K562 (cell line): ENCODE data around the gene OAT. TPM values are rescaled to one million over a fixed set of nuclear protein-coding genes. Genes with fewer than 3 reads are reported as not detected.

ENCODE experiments used
- ARHGAP35 ChIP-seq: fragments of 450-650 bp; IDR thresholded peaks from 2 replicates; pipeline ENCODE4 v1.6.1; 2018; ENCODE audit not compliant: partially characterized antibody
- ATF7 ChIP-seq: fragments of 450-650 bp; IDR thresholded peaks from 2 replicates; pipeline ENCODE4 v1.7.1; 2014; ENCODE audit warnings: mild to moderate bottlenecking, moderate library complexity
- CREM ChIP-seq: IDR thresholded peaks from 2 replicates; pipeline ENCODE4 v1.6.1; 2014; ENCODE audit warnings: antibody characterized with exemption, low read depth
- CTBP1 ChIP-seq: fragments of 450-650 bp; IDR thresholded peaks from 2 replicates; pipeline ENCODE4 v1.6.1; 2016; ENCODE audit warnings: borderline replicate concordance
- FOXJ3 ChIP-seq: sonication (generic); formaldehyde crosslinking; IDR thresholded peaks from 2 replicates; pipeline ENCODE4 v1.4.0; 2020; ENCODE audit warnings: mild to moderate bottlenecking, missing genetic modification reagents
- MYC ChIP-seq, 2 experiments: fragments of 250-450 bp in 1 of 2; sonication (Bioruptor Pico) in 1 of 2; IDR thresholded peaks; 2 replicates each; pipeline versions ENCODE4 v1.5.1 to v1.6.1; 2012 to 2021; ENCODE audit warnings: low read depth in 2 of 2, borderline replicate concordance in 1 of 2, improper control_type of control experiment in 1 of 2, low read length in 1 of 2, mild to moderate bottlenecking in 1 of 2, moderate library complexity in 1 of 2
- NR2C2 ChIP-seq, 2 experiments: fragments of 200-800 bp in 1 of 2; sonication (Bioruptor generic) in 1 of 2; sonication (generic) in 1 of 2; formaldehyde crosslinking in 1 of 2; IDR thresholded peaks; 2 replicates each; pipeline versions ENCODE4 v1.6.1 to v1.8.0; 2016 to 2022; ENCODE audit warnings: mild to moderate bottlenecking in 1 of 2, missing compliant biosample characterization in 1 of 2, missing genetic modification characterization in 1 of 2, missing genetic modification reagents in 1 of 2
- PCBP2 ChIP-seq: fragments of 200-400 bp; formaldehyde crosslinking; IDR thresholded peaks from 2 replicates; pipeline ENCODE4 v1.6.1; 2018; ENCODE audit warnings: low read length, low read depth, mild to moderate bottlenecking, moderate library complexity; ENCODE audit not compliant: poor library complexity, severe bottlenecking
- POLR2A ChIP-seq: fragments of 450-650 bp; conservative IDR thresholded peaks from 2 replicates; pipeline ENCODE4 v1.6.1; 2016
- POLR2G ChIP-seq: fragments of 200-400 bp; formaldehyde crosslinking; IDR thresholded peaks from 2 replicates; pipeline ENCODE4 v1.6.1; 2017; ENCODE audit warnings: low read depth, mild to moderate bottlenecking, antibody characterized with exemption, low read length, moderate library complexity
- SIX5 ChIP-seq, 2 experiments: IDR thresholded peaks; 2 replicates each; pipeline ENCODE4 v1.6.1; 2011; ENCODE audit warnings: low read length in 2 of 2, borderline replicate concordance in 1 of 2, low read depth in 1 of 2, mild to moderate bottlenecking in 1 of 2, moderate library complexity in 1 of 2; ENCODE audit not compliant: insufficient read depth in 1 of 2
- ZBTB17 ChIP-seq: fragments of 450-650 bp; formaldehyde crosslinking; IDR thresholded peaks from 2 replicates; pipeline ENCODE4 v1.4.0; 2020; ENCODE audit warnings: mild to moderate bottlenecking
- ZBTB7A ChIP-seq: IDR thresholded peaks from 2 replicates; pipeline ENCODE4 v1.6.1; 2011; ENCODE audit warnings: low read depth, mild to moderate bottlenecking, low read length, moderate library complexity, borderline replicate concordance; ENCODE audit not compliant: control insufficient read depth
- ZKSCAN1 ChIP-seq: fragments of 150-350 bp; IDR thresholded peaks from 2 replicates; pipeline ENCODE4 v1.6.1; 2016; ENCODE audit warnings: low read depth, low read length
- polyA plus RNA-seq, 8 experiments: library from polyadenylated mRNA; depleted of rRNA in 4 of 8; stranded (reverse) in 5 of 8; unstranded in 3 of 8; fragments of >200 nt; fragmentation: Nextera tagmentation in 2 of 8; fragmentation: Illumina TruSeq in 1 of 8; extraction: Ambion mirVana in 2 of 8; extraction: Trizol in 1 of 8; gene quantifications; 2 replicates each; pipeline versions ENCODE4 v1.2.1 to v1.2.3, GENCODE V29; 2011 to 2014; ENCODE audit warnings: inconsistent platforms in 1 of 8, missing spikeins in 1 of 8
- total RNA-seq, 7 experiments: library from RNA; depleted of rRNA in 6 of 7; stranded (reverse); fragments of >200 nt in 6 of 7; fragmentation: Illumina TruSeq in 2 of 7; extraction: Trizol in 2 of 7; gene quantifications; 2 replicates each; pipeline versions ENCODE4 v1.2.1 to v1.2.3, GENCODE V29; 2011 to 2021; ENCODE audit warnings: low replicate concordance in 1 of 7
- TF ChIP-seq, protein P1 (sequence below): fragments of 450-650 bp; IDR thresholded peaks from 2 replicates; pipeline ENCODE4 v1.6.1; 2014; ENCODE audit warnings: low read depth, mild to moderate bottlenecking, moderate library complexity, borderline replicate concordance
- TF ChIP-seq, protein P2 (sequence below), 2 experiments: fragments of 200-800 bp in 1 of 2; sonication (Bioruptor generic) in 1 of 2; sonication (generic) in 1 of 2; formaldehyde crosslinking in 1 of 2; IDR thresholded peaks in 1 of 2; conservative IDR thresholded peaks in 1 of 2; 2 replicates each; pipeline versions ENCODE4 v1.5.0 to v1.6.1; 2016 to 2020; ENCODE audit warnings: missing compliant biosample characterization in 1 of 2, missing genetic modification characterization in 1 of 2, missing genetic modification reagents in 1 of 2
- TF ChIP-seq, protein P3 (sequence below): fragments of 250-450 bp; sonication (Bioruptor Pico); IDR thresholded peaks from 2 replicates; pipeline ENCODE4 v1.5.0; 2021
- TF ChIP-seq, protein P4 (sequence below): fragments of 450-650 bp; conservative IDR thresholded peaks from 2 replicates; pipeline ENCODE4 v1.6.1; 2016; ENCODE audit warnings: missing genetic modification characterization, low read depth, mild to moderate bottlenecking, missing compliant biosample characterization, moderate library complexity

The OAT gene
- total and polyA plus RNA-seq, 9 of the 15 experiments (the other 6 are each of a cell fraction or from before 2014, with no cell fraction given): 100 to 312 (median 163) TPM

DNA sequence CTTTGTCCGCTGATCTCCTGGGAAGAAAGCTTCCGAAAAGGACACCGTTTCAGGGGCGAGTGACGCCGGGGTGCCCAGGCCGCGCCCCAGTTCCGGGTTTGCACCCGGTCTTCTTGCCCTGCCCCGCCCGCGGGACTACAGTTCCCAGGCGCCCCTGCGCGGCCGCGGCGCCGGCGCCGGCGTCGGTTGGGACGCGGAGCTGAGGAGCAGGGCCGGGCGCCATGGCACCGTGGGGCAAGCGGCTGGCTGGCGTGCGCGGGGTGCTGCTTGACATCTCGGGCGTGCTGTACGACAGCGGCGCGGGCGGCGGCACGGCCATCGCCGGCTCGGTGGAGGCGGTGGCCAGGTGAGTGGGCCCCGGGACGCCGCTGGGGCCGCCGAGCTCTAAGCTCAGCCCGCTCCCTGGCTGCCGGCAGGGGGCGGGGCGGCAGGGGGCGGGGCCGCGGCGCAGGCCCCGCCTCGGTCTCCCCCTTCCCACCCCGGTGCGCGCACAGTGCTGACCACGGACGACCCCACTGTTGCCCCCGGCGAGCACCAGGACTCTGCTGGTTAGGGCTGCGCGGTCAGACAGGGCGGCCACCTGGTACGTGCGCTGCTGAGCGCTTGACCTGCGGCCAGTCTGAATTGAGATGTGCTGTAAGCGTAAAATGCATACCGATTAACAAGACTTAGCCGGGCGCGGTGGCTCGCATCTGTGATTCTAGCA lies 43.1 kb upstream of the OAT start, which contains the start of gene LHPP (continued):
- peak; percentile 59 for TF ChIP-seq ATF7
- peak; percentile 87 for TF ChIP-seq CREM
- TF ChIP-seq, protein P1, sequence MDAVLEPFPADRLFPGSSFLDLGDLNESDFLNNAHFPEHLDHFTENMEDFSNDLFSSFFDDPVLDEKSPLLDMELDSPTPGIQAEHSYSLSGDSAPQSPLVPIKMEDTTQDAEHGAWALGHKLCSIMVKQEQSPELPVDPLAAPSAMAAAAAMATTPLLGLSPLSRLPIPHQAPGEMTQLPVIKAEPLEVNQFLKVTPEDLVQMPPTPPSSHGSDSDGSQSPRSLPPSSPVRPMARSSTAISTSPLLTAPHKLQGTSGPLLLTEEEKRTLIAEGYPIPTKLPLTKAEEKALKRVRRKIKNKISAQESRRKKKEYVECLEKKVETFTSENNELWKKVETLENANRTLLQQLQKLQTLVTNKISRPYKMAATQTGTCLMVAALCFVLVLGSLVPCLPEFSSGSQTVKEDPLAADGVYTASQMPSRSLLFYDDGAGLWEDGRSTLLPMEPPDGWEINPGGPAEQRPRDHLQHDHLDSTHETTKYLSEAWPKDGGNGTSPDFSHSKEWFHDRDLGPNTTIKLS: peak; percentile 81
- TF ChIP-seq POLR2A: peak; percentile 63; the same call in 1 of the 2 replicates
- TF ChIP-seq FOXJ3: no peak
- peak; percentile 73 for TF ChIP-seq SIX5 (IDR thresholded peaks at IDR 0.05; ENCODE audit: borderline replicate concordance in 1 of 2, insufficient read depth in 1 of 2, low read depth in 1 of 2, low read length in 2 of 2)
- TF ChIP-seq ARHGAP35: no peak
- TF ChIP-seq, protein P2, sequence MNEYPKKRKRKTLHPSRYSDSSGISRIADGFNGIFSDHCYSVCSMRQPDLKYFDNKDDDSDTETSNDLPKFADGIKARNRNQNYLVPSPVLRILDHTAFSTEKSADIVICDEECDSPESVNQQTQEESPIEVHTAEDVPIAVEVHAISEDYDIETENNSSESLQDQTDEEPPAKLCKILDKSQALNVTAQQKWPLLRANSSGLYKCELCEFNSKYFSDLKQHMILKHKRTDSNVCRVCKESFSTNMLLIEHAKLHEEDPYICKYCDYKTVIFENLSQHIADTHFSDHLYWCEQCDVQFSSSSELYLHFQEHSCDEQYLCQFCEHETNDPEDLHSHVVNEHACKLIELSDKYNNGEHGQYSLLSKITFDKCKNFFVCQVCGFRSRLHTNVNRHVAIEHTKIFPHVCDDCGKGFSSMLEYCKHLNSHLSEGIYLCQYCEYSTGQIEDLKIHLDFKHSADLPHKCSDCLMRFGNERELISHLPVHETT (CRISPR knock-in tag; conservative IDR thresholded peaks at IDR 0.05 in 1 of 2, IDR thresholded peaks at IDR 0.05 in 1 of 2): 0 out of 4 replicates have a peak, but pooled peaks of 1 of the 2 experiments have one; percentile 36
- TF ChIP-seq, protein P3, sequence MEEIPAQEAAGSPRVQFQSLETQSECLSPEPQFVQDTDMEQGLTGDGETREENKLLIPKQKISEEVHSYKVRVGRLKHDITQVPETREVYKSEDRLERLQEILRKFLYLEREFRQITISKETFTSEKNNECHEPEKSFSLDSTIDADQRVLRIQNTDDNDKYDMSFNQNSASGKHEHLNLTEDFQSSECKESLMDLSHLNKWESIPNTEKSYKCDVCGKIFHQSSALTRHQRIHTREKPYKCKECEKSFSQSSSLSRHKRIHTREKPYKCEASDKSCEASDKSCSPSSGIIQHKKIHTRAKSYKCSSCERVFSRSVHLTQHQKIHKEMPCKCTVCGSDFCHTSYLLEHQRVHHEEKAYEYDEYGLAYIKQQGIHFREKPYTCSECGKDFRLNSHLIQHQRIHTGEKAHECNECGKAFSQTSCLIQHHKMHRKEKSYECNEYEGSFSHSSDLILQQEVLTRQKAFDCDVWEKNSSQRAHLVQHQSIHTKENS (CRISPR knock-in tag): no peak
- TF ChIP-seq CTBP1: peak; percentile 43; the same call in 1 of the 2 replicates
- no peak for TF ChIP-seq NR2C2 (CRISPR knock-in tag; IDR thresholded peaks at IDR 0.05)
- TF ChIP-seq NR2C2 (tag; IDR thresholded peaks at IDR 0.05): peak; percentile 72
- TF ChIP-seq, protein P4, sequence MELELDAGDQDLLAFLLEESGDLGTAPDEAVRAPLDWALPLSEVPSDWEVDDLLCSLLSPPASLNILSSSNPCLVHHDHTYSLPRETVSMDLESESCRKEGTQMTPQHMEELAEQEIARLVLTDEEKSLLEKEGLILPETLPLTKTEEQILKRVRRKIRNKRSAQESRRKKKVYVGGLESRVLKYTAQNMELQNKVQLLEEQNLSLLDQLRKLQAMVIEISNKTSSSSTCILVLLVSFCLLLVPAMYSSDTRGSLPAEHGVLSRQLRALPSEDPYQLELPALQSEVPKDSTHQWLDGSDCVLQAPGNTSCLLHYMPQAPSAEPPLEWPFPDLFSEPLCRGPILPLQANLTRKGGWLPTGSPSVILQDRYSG (tag): no peak
- peak; percentile 53; the same call in 1 of the 2 replicates for TF ChIP-seq ZBTB7A
- peak; percentile 86 for TF ChIP-seq ZBTB17 (CRISPR knock-in tag)
- TF ChIP-seq POLR2G: peak; percentile 75
- no peak for TF ChIP-seq PCBP2
- TF ChIP-seq MYC (IDR thresholded peaks at IDR 0.05; ENCODE audit: low read depth, low read length): 0 out of 2 replicates have a peak, but pooled peaks have one; percentile 49
- TF ChIP-seq MYC (CRISPR knock-in tag; IDR thresholded peaks at IDR 0.05; ENCODE audit: borderline replicate concordance, low read depth): no peak
- TF ChIP-seq ZKSCAN1: 0 out of 2 replicates have a peak, but pooled peaks have one; percentile 48
